PFSK-1 (cell line): Measurements from ENCODE around the gene CFD.

Experiments
- FOXP2 ChIP-seq: optimal IDR thresholded peaks from 2 replicates; pipeline ENCODE3; 2011; ENCODE audit warnings: borderline replicate concordance, control low read depth, inconsistent platforms; ENCODE audit not compliant: insufficient read depth; ENCODE audit errors: extremely low read length, extremely low read depth
- POLR2AphosphoS5 ChIP-seq: IDR thresholded peaks from 2 replicates; pipeline ENCODE4 v1.6.1; 2012; ENCODE audit warnings: low read depth, mild to moderate bottlenecking, control low read depth, low read length, moderate library complexity
- REST ChIP-seq, 2 experiments: IDR thresholded peaks; 2 replicates each; pipeline versions ENCODE4 v1.6.1 to v1.8.0; 2011 to 2012; ENCODE audit warnings: low read depth in 2 of 2, low read length in 2 of 2, control low read depth in 1 of 2, inconsistent platforms in 1 of 2, mild to moderate bottlenecking in 1 of 2, moderate library complexity in 1 of 2; ENCODE audit not compliant: insufficient read depth in 1 of 2
- SIN3A ChIP-seq: IDR thresholded peaks from 2 replicates; pipeline ENCODE4 v1.6.1; 2012; ENCODE audit warnings: mild to moderate bottlenecking, low read length, moderate library complexity, borderline replicate concordance; ENCODE audit not compliant: insufficient read depth
- TAF1 ChIP-seq: IDR thresholded peaks from 2 replicates; pipeline ENCODE4 v1.6.1; 2012; ENCODE audit warnings: low read length, control low read depth, borderline replicate concordance; ENCODE audit not compliant: insufficient read depth

The CFD gene

GRCh38 chr19:868458-869244 lies 9.2 kb downstream of the CFD start:
- TF ChIP-seq FOXP2 (no peak), TAF1 (no peak), POLR2AphosphoS5 (no peak; the same call in 1 of the 2 replicates), SIN3A (no peak), REST (IDR thresholded peaks at IDR 0.05; ENCODE audit: insufficient read depth in 1 of 2, low read depth in 2 of 2, low read length in 2 of 2) (no peak)

GRCh38 chr19:869245-870177 lies 10.0 kb downstream of the CFD start:
- TF ChIP-seq FOXP2 (no peak), POLR2AphosphoS5 (no peak), SIN3A (no peak), TAF1 (no peak), REST (IDR thresholded peaks at IDR 0.05; ENCODE audit: insufficient read depth in 1 of 2, low read depth in 2 of 2, low read length in 2 of 2) (no peak)

GRCh38 chr19:870314-870713 lies 10.8 kb downstream of the CFD start:
- TF ChIP-seq SIN3A, result no peak

- no peak for TF ChIP-seq FOXP2
- no peak for TF ChIP-seq POLR2AphosphoS5
- no peak for TF ChIP-seq REST (IDR thresholded peaks at IDR 0.05; ENCODE audit: insufficient read depth in 1 of 2, low read depth in 2 of 2, low read length in 2 of 2)
- no peak for TF ChIP-seq SIN3A
- no peak for TF ChIP-seq TAF1
These were observed 11.5 kb downstream of the CFD start for GRCh38 chr19:870963-871401.

- TF ChIP-seq FOXP2, result no peak
- TF ChIP-seq TAF1, result no peak
- TF ChIP-seq REST (IDR thresholded peaks at IDR 0.05; ENCODE audit: insufficient read depth in 1 of 2, low read depth in 2 of 2, low read length in 2 of 2), result no peak
- no peak for TF ChIP-seq POLR2AphosphoS5
- TF ChIP-seq SIN3A, result no peak
These were observed 12.2 kb downstream of the CFD start for GRCh38 chr19:871446-872265.
